B cell (primary cell): ENCODE data around the gene SLC2A9. TPM values are rescaled to one million over a fixed set of nuclear protein-coding genes. Genes with fewer than 3 reads are reported as not detected.

Source experiments
- ATAC-seq: fragments of 200-7000 bp; cut with Tn5 transposase; one replicate; pipeline ENCODE4 v1.10.0; 2021; ENCODE audit warnings: low read depth, mild to moderate bottlenecking, moderate number of reproducible peaks, moderate library complexity
- CTCF ChIA-PET: fragments of 350-600 bp; sonication (Branson Sonifier 250); formaldehyde crosslinking; loops from one replicate; lab custom pipeline; 2021; ENCODE audit warnings: antibody characterized with exemption, inconsistent platforms; lab: Charles Lee
- POLR2A ChIA-PET: fragments of 350-600 bp; sonication (Branson Sonifier 250); formaldehyde crosslinking; loops from one replicate; lab custom pipeline; 2021; ENCODE audit warnings: antibody characterized with exemption; lab: Charles Lee
- DNase-seq: peaks from one replicate; pipeline ENCODE4 v3.0.0; 2013
- H2AFZ ChIP-seq: 2 replicates; pipeline ENCODE4 v1.6.1; 2012; ENCODE audit warnings: mild to moderate bottlenecking, low read depth, low read length; ENCODE audit not compliant: insufficient read depth, poor library complexity, severe bottlenecking
- H3K27ac ChIP-seq, 2 donors: 1 replicate in 1 of 2; 2 replicates in 1 of 2; pipeline ENCODE4 v1.5.1; 2012 to 2013; ENCODE audit warnings: low read length in 2 of 2, mild to moderate bottlenecking in 2 of 2, moderate library complexity in 1 of 2
- H3K27me3 ChIP-seq, 4 experiments: fragments of 200-600 bp in 1 of 4; sonication (generic) in 1 of 4; replicated peaks in 1 of 4; 1 replicate in 2 of 4; 2 replicates in 2 of 4; pipeline versions ENCODE4 v1.6.1 to v1.7.0; 2013 to 2016; ENCODE audit warnings: low read length in 3 of 4, mild to moderate bottlenecking in 2 of 4, mixed read lengths in 1 of 4, moderate library complexity in 1 of 4; ENCODE audit not compliant: insufficient read depth in 4 of 4, control insufficient read depth in 3 of 4; ENCODE audit errors: control extremely low read depth in 1 of 4
- H3K36me3 ChIP-seq, 2 experiments: replicated peaks in 1 of 2; 1 replicate in 1 of 2; 2 replicates in 1 of 2; pipeline versions ENCODE4 v1.6.1 to v1.7.1; 2013; ENCODE audit warnings: low read length in 1 of 2; ENCODE audit not compliant: insufficient read depth in 2 of 2, control insufficient read depth in 1 of 2; ENCODE audit errors: control extremely low read depth in 1 of 2, extremely low read depth in 1 of 2
- H3K4me1 ChIP-seq, 2 donors: fragments of 200-600 bp in 1 of 2; sonication (generic) in 1 of 2; 1 replicate in 1 of 2; 2 replicates in 1 of 2; pipeline versions ENCODE4 v1.5.1 to v1.6.1; 2013 to 2017; ENCODE audit warnings: low read length in 2 of 2; ENCODE audit not compliant: control insufficient read depth in 2 of 2, insufficient read depth in 2 of 2
- H3K4me2 ChIP-seq: replicated peaks from 2 replicates; pipeline ENCODE3; 2012; ENCODE audit warnings: mild to moderate bottlenecking, low read depth, low read length; ENCODE audit not compliant: poor library complexity, severe bottlenecking
- H3K4me3 ChIP-seq, 5 experiments: fragments of 200-600 bp in 1 of 5; sonication (generic) in 1 of 5; 1 replicate in 3 of 5; 2 replicates in 2 of 5; pipeline versions ENCODE4 v1.5.1 to v1.7.0; 2011 to 2016; ENCODE audit warnings: low read length in 4 of 5, mild to moderate bottlenecking in 4 of 5, low read depth in 2 of 5, control low read depth in 1 of 5, moderate library complexity in 1 of 5; ENCODE audit not compliant: insufficient read depth in 1 of 5; ENCODE audit errors: control extremely low read depth in 1 of 5, extremely low read depth in 1 of 5
- H3K79me2 ChIP-seq: fragments of 200-600 bp; sonication (generic); one replicate; pipeline ENCODE4 v1.6.0; 2016; ENCODE audit warnings: low read length; ENCODE audit not compliant: control insufficient read depth, insufficient read depth
- H3K9ac ChIP-seq: fragments of 200-600 bp; sonication (generic); 2 replicates; pipeline ENCODE4 v1.6.1; 2017; ENCODE audit warnings: mild to moderate bottlenecking, low read length, moderate library complexity
- H3K9me3 ChIP-seq, 3 donors: one replicate each; pipeline versions ENCODE4 v1.6.1 to v1.7.1; 2013; ENCODE audit warnings: low read length in 2 of 3; ENCODE audit not compliant: control insufficient read depth in 2 of 3, insufficient read depth in 1 of 3; ENCODE audit errors: control extremely low read depth in 1 of 3
- H4K20me1 ChIP-seq: 2 replicates; pipeline ENCODE4 v1.6.0; 2012; ENCODE audit warnings: mild to moderate bottlenecking, low read length; ENCODE audit not compliant: insufficient read depth, control insufficient read depth, poor library complexity, severe bottlenecking
- H3K27ac Mint-ChIP-seq: one replicate; pipeline ENCODE4 v1.8.0; 2021; ENCODE audit warnings: mixed read lengths
- H3K27me3 Mint-ChIP-seq: one replicate; pipeline ENCODE4 v1.8.0; 2021; ENCODE audit warnings: mixed read lengths
- H3K4me1 Mint-ChIP-seq: one replicate; pipeline ENCODE4 v1.8.0; 2021; ENCODE audit warnings: mixed read lengths
- H3K4me3 Mint-ChIP-seq: one replicate; pipeline ENCODE4 v1.8.0; 2021; ENCODE audit warnings: mixed read lengths
- H3K9me3 Mint-ChIP-seq: one replicate; pipeline ENCODE4 v1.8.0; 2022; ENCODE audit warnings: mixed read lengths; ENCODE audit not compliant: insufficient read depth
- EZH2 ChIP-seq: IDR thresholded peaks from 2 replicates; pipeline ENCODE4 v1.6.1; 2012; ENCODE audit warnings: borderline replicate concordance, low read depth, mild to moderate bottlenecking, moderate library complexity, low read length; ENCODE audit not compliant: insufficient read depth, poor library complexity, severe bottlenecking
- WGBS: methylation state at CpG from one replicate; pipeline ENCODE4 v1.1.5; 2013; ENCODE audit warnings: missing lambda C conversion rate; ENCODE audit not compliant: insufficient coverage; 5-methylcytosine and 5-hydroxymethylcytosine counted together
- intact Hi-C: fragments of 100-400 bp; cut with micrococcal nuclease; formaldehyde crosslinking; loops from one replicate; pipeline ENCODE4 v1.10.0; 2022
- polyA plus RNA-seq: library from polyadenylated mRNA; depleted of rRNA; stranded (reverse); fragments of >200 nt; gene quantifications from 2 replicates; pipeline ENCODE4 v1.2.3, GENCODE V29; 2012
- total RNA-seq, 2 donors: library from RNA; stranded (reverse); fragments of 120-200 nt in 1 of 2; gene quantifications; 1 replicate in 1 of 2; 2 replicates in 1 of 2; pipeline versions ENCODE4 v1.2.3 to v1.2.4, GENCODE V29; 2013 to 2022
- TF ChIP-seq, protein P1 (sequence below): fragments of 200-600 bp; IDR thresholded peaks from one replicate; pipeline ENCODE4 v1.8.0; 2022; ENCODE audit warnings: antibody characterized with exemption, mild to moderate bottlenecking

Gene SLC2A9
- total and polyA plus RNA-seq, 2 donors (not counting 1 experiment from before 2014, with no cell fraction given): 0.89 to 2.1 TPM

GRCh38 chr4:9952415-9952950 lies 68.8 kb downstream of the SLC2A9 start:
- H2AFZ ChIP-seq: no peak overlapping the region
- Mint-ChIP-seq H3K4me1 (no peaks in the 10 kb centered on the region), H3K9me3 (no peaks in the 10 kb centered on the region), H3K27me3 (peaks cover 6% of the 10 kb centered on the region), H3K27ac (no peak overlapping the region), H3K4me3 (no peak overlapping the region)
- WGBS: 80% methylated on average over 3 of the region's 8 CpGs
- H3K36me3 ChIP-seq: no peaks in the 10 kb centered on the region
- ChIA-PET POLR2A (no interaction called here), CTCF (no interaction called here)
- no peaks in the 10 kb centered on the region for H4K20me1 ChIP-seq
- DNase-seq (no peak), ATAC-seq (no peak)
- H3K4me2 ChIP-seq: no peak overlapping the region
- no peak for TF ChIP-seq EZH2
- TF ChIP-seq, protein P1, sequence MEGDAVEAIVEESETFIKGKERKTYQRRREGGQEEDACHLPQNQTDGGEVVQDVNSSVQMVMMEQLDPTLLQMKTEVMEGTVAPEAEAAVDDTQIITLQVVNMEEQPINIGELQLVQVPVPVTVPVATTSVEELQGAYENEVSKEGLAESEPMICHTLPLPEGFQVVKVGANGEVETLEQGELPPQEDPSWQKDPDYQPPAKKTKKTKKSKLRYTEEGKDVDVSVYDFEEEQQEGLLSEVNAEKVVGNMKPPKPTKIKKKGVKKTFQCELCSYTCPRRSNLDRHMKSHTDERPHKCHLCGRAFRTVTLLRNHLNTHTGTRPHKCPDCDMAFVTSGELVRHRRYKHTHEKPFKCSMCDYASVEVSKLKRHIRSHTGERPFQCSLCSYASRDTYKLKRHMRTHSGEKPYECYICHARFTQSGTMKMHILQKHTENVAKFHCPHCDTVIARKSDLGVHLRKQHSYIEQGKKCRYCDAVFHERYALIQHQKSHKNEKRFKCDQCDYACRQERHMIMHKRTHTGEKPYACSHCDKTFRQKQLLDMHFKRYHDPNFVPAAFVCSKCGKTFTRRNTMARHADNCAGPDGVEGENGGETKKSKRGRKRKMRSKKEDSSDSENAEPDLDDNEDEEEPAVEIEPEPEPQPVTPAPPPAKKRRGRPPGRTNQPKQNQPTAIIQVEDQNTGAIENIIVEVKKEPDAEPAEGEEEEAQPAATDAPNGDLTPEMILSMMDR: no peak
- no peaks in the 10 kb centered on the region for H3K79me2 ChIP-seq
- H3K9ac ChIP-seq: no peak overlapping the region
- no peaks in the 10 kb centered on the region for H3K4me1 ChIP-seq
- H3K27me3 ChIP-seq: no peaks in the 10 kb centered on the region
- intact Hi-C loops: no loop called here
- H3K9me3 ChIP-seq: no peaks in the 10 kb centered on the region
- no peak overlapping the region for H3K4me3 ChIP-seq
- no peak overlapping the region for H3K27ac ChIP-seq

GRCh38 chr4:9949573-9949972 lies 71.7 kb downstream of the SLC2A9 start:
- Histone ChIP-seq H3K36me3 (no peaks in the 10 kb centered on the region), H4K20me1 (no peaks in the 10 kb centered on the region), H2AFZ (no peak overlapping the region), H3K9me3 (no peaks in the 10 kb centered on the region), H3K79me2 (no peaks in the 10 kb centered on the region), H3K4me1 (no peaks in the 10 kb centered on the region), H3K9ac (no peak overlapping the region), H3K27ac (no peak overlapping the region), H3K4me3 (no peak overlapping the region), H3K27me3 (no peaks in the 10 kb centered on the region), H3K4me2 (no peak overlapping the region)
- peaks cover 6% of the 10 kb centered on the region for H3K27me3 Mint-ChIP-seq
- ChIA-PET POLR2A (no interaction called here), CTCF (no interaction called here)
- TF ChIP-seq EZH2: no peak
- TF ChIP-seq, protein P1: no peak
- intact Hi-C loops: no loop called here
- H3K9me3 Mint-ChIP-seq: no peaks in the 10 kb centered on the region
- no peak overlapping the region for H3K4me3 Mint-ChIP-seq
- no peaks in the 10 kb centered on the region for H3K4me1 Mint-ChIP-seq
- ATAC-seq (no peak), DNase-seq (no peak)
- WGBS: 72% methylated on average over 2 of the region's 2 CpGs
- H3K27ac Mint-ChIP-seq: no peak overlapping the region
